ENCODE data around the gene GPR3.
"Not testable (repeated sequence)": the region's sequence is repeated elsewhere in the genome, so short reads cannot be mapped to it uniquely, and the experiment has no call there.

GRCh38 chr1:27384797-27385196 lies 7.6 kb upstream of the GPR3 start:
- TF ChIP-seq POLR2A (IDR thresholded peaks at IDR 0.05; ENCODE audit: low read length); GATA1 (IDR thresholded peaks at IDR 0.05; ENCODE audit: low read depth, low read length): not testable (repeated sequence)
